Occipital lobe (tissue), 2 donors: ENCODE results near the gene NMRK2. TPM values are rescaled to one million over a fixed set of nuclear protein-coding genes. Genes with fewer than 3 reads are reported as not detected.
"Not testable (repeated sequence)": the region's sequence is repeated elsewhere in the genome, so short reads cannot be mapped to it uniquely, and the experiment has no call there.

ENCODE experiments used
- DNase-seq: peaks from one replicate; lab custom pipeline; 2025; lab: John Stamatoyannopoulos, UW
- total RNA-seq: library from RNA; depleted of rRNA; stranded (reverse); fragments of >200 nt; gene quantifications from one replicate; pipeline ENCODE4 v1.2.3, GENCODE V29; 2014

Gene NMRK2
- total RNA-seq, 1 donor from 2014 or later = not detected

DNA sequence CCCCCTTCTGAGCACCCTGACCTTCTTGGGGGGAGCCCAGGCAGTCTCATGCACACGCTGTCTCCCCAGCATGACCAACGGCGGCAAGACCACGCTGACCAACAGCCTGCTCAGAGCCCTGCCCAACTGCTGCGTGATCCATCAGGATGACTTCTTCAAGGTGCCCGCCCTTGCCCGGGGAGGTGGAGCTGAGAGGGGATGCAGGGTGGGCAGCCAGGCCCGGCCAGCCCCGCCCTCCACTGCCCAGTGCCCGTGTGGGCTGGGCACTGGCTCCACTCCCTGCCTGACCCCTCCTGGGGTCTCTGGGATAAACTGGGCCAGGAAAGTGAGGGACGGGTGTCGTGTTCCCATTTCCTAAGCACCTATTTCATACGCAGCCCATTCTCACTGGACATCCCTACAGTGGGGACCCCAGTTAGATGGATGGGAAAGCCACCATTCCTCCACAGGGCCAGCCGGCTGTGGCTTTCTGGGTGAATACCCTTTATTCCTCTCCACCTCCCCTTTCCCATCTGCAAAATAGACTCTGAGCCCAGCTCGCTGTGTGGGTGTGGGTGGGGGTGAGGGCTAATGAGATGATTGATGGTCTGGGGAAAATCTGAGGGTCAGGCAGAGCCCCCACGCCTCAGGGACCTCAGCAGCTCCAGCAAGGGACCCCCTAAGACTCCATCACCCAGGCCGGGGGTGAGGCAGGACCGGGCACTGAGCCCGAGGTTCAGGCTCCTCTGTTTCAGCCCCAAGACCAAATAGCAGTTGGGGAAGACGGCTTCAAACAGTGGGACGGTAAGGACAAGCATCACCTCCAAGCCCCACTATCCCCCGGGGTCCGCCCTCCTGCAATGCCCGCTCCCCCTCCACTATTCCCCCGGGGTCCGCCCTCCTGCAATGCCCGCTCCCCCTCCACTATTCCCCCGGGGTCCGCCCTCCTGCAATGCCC is 3.9 kb downstream of the NMRK2 start:
- DNase-seq = no peak

DNA sequence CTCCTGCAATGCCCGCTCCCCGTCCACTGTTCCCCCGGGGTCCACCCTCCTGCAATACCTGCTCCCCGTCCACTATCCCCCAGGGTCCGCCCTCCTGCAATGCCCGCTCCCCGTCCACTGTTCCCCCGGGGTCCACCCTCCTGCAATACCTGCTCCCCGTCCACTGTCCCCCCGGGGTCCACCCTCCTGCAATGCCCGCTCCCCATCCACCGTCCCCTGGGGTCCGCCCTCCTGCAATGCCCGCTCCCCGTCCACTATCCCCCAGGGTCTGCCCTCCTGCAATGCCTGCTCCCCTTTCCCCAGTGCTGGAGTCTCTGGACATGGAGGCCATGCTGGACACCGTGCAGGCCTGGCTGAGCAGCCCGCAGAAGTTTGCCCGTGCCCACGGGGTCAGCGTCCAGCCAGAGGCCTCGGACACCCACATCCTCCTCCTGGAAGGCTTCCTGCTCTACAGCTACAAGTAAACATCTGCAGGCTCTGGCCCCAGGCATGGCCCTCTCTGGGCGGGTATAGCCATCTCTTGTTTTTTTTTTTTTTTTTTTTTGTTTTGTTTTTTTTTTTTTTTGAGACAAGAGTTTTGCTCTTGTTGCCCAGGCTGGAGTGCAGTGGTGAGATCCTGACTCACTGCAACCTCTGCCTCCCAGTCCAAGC is 5.6 kb downstream of the NMRK2 start:
- DNase-seq = not testable (repeated sequence)

DNA sequence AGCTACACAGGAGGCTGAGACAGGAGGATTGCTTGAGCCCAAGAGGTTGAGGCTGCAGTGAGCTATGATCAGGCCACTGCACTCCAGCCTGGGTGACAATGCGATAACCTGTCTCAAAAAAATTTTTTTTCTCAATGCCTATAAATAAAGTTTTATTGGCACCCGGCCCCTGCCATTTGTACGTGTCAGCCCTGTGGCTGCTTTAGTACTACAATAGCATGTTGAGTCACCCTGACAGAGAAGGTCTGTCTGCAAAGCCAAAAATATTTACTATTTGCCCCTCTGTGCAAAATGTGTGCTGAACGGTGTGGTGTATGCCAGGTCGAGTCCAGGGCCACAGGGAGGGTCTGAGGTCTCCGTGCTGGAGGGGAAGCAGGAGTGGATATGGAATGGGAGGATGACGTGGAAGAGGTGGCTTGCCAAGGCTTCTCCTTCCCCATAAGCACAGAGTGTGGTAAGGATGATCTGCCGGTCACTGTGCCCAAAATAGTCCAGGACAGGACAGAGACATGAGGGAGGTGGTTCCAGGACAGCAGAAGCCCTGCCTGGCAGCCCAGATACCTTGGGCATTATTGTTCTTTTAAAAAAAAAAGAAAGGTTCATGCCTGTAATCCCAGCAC is 10.0 kb downstream of the NMRK2 start:
- no peak for DNase-seq

DNA sequence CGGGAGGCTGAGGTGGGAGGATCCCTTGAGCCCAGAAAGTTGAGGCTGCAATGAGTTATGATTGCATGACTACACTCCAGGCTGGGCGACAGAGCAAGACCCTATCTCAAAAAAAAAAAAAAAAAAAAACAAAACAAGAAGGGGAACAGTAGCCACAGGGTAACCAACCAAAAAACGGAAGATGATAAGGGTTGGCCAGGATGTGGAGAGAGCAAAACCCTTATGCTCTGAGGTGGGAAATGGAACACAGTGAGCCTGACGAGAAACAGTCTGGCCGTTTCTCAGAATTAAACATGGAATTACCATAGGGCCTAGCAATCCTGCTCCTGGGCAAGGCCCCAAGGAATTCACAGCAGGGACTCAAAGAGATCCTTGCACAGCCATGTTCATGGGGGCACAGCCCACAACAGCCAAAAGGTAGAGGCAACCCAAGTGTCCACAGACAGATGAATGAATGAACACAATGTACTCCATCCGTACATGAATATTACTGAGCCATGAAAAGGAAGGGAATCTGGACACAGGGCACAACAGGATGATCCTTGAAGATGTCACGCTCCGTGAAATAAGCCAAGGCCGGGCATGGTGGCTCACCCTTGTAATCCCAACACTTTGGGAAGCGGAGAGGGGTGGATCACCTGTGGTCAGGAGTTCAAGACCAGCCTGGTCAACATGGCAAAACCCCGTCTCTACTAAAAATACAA is 11.3 kb downstream of the NMRK2 start:
- DNase-seq = no peak

DNA sequence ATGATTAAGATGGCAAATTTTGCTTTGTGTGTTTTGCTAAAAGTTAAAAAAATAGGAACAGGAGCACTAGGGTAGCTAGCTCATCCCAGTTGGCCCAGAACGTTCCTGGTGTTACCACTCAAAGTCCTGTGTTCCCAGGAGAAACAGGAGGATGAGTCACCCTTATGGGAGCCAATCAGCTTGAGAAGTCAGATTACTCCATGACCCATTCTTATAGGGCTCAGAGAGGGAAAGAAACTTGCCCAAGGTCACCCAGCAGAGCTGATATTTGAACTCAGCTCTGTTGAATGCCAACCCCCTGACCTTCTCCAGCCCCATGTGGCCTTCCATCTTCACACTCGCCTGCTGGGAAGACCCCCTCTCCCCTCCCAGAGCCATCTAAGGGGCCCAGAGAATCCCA is 13.0 kb downstream of the NMRK2 start:
- no peak for DNase-seq

DNA sequence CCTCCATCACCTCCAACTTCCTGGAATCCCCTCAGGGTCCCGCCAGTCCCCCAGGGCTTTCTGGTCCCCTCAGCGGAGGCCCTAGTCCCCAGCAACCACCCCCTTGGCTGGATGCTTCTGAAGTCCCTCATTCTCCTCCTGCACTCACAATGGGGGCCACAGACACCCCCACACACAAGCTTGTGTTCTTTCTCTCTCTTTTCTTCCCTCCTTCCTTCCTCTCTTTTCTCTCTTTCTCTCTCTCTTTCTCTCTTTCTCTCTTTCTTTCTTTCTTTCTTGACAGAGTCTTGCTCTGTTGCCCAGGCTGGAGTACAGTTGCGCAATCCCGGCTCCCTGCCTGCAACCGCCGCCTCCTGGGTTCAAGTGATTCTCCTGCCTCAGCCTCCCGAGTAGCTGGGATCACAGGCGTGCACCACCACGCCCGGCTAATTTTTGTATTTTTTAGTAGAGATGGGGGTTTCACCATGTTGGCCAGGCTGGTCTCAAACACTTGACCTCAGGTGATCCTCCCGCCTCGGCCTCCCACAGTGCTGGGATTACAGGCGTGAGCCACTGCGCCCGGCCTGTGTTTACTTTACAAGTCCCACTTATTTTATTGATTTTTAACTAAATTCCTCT is 14.6 kb downstream of the NMRK2 start:
- DNase-seq = not testable (repeated sequence)

DNA sequence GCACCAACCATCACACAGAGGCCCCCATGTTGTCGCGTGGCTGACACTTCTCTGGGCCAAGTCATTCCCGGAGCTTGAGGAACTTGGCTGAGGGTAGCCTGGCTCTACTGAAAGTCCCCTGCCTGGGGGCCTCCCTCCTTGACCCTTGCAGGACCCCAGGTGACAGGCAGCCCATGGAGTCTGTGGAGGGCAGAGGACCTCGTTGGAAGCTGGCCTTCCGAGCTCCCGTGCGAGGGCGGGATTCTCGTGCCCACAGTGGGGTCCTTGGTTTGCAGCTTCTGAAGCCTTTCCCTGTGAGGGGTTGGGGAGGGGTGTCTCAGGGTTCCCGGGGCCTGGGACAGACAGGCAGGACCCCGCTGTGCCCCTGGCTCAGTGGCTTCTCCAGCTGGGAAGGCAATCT is 16.4 kb downstream of the NMRK2 start:
- no peak for DNase-seq

DNA sequence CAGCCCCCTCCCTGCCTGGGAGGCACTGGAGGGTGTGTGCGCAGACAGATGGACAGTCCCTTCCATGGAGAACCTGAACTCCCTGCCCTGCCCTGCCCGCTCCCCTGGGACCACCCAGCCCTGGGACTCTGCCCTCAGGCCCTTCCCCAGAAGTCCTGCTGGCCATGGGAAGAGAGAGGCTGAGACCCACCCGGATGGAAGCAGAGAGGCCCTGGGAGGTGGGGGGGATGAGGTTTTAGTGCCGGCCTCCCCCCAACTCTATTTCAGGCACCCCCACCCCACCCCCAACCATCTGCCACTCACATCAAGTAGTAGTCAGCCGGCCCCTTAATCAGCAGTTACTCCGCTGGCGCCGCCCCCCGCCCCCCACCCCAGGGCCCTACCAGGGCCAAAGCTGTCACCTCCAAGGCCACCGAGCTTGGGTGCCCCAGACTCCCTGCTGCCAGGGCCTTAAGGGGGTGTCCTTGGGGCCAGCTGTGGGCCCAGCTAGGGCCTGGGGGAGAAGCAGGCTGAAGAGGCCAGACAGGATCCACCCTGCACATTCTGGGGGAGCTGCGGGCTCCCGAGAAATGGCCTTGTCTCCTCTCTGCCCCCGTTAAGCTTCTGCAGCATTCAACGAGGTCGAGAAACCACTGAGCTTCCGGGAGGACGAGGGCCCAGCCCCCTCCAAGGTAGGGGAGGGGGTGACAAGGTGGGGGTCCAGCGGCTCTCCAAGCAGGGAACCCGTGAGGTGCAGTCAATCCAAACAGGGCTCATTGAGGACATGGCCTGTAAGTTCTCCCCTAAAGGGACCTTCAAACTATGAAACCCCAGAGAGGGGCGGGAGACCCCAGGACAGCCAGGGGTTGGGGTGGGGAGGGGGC is 17.4 kb downstream of the NMRK2 start:
- no peak for DNase-seq

DNA sequence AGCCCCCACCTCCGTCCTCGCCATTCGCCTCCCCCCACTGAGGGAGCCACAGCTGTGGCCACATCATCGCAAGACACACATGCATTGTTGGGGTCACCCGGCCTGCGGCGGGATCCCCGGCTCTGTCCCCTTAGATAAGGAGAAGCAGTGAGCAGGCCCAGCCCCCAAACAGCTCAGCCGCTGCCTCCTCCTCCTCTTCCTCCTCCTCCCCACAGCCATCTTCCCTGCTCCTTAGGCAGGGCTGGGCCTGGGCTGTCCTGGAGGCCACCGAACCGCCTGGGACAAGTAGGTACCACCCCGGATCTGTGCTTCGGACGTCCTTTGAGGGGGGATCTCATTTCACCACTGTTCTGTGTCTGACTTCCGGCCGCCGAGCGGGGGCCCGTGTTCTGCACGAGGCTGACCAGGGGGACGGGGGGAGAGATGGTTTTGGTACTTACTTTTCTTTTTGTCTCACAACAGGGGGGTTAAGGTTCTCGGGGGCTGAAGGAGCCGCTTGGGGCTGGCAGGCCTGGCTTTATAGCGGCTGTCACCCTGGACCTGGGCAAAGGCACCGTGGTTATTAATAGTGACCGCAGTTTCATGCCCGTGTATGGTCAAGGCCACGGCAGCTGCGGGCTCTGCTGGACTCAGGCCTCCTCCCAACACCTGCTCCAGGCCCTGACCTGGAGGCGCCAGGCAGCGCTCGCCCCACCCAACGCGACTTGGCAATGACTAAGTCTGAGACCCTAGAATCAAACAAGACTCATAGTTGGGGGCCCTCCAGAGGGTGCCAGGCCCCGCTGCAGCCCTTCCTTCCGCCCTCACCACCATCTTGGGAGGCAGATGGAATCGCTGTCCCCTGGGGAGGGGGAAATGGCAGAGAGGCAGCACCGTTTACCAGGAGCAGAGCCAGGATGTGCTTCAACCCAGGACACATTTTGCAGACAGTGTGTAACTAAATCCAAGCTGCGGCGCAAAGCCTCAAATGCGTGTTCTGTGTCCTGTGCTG is 18.3 kb downstream of the NMRK2 start:
- no peak for DNase-seq

DNA sequence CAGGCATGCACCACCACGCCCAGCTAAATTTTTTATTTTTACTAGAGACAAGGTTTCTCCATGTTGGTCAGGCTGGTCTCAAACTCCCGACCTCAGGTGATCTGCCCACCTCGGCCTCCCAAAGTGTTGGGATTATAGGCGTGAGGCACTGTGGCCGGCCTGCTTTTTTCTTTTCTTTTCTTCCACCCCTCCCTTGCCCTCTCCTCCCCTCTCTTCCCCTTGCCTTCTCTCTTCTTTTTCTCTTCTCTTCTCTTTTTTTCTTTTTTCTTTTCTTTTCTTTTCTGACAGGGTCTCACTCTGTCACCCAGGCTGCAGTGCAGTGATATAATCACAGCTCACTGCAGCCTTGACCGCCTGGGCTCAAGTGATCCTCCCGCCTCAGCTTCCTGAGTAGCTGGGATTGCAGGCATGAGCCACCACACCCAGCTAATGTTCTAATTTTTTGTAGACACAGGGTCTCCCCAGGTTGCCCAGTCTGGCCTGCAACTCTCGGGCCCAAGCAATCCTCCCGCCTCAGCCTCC is 19.9 kb downstream of the NMRK2 start:
- not testable (repeated sequence) for DNase-seq

DNA sequence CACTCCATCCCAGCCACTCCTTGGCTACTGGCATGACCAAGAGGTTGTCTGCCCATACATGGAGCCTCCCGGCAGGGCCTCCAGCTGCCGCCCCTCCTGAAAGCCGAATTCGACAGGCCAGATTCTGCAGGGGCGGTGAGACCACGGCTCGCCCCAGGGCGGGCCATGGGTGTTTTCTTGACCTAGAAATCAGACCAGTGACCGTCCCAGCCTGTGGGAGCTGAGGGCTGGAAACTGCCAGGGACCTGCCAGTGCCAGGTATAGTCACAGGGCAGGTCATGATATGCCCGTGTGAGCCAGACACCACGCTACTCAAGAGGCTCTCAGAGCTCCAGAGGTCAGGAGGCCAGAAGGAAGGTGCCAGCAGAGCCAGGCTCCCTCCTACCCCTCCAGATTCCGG is 21.2 kb downstream of the NMRK2 start:
- DNase-seq = no peak

DNA sequence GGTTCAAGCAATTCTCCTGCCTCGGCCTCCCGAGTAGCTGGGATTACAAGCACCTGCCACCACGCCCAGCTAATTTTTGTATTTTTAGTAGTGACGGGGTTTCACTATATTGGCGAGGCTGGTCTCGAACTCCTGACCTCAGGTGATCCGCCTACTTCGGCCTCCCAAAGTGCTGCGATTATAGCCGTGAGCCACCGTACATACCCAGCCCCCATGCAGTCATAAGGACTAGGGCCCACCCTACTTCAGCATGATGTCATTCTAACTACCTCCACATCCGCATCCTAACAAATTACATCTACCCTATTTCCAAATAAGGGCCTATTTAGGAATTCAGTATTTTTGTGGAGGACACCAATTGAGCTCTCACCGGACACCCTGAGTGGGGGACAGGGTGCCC is 22.4 kb downstream of the NMRK2 start:
- DNase-seq = not testable (repeated sequence)

DNA sequence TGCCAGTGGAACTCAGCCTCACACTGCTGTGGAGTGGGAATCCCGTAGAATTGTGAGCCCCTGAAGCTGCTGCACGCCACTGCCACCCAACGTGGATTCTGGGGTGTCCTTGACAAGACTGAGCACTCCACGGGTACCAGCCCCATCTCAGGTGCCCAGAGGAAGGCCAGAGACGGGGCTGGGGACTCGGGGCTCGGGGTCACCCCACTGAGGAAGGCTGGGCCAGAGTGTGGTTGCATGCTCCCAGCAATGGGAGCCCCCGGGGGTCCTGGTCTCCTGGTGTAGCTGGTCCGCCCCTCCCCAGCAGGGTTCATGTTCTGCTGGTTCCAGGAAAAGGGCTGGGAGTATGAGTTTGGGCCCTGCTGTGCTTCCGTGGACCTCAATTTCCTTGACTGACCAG is 22.8 kb downstream of the NMRK2 start:
- DNase-seq = no peak

DNA sequence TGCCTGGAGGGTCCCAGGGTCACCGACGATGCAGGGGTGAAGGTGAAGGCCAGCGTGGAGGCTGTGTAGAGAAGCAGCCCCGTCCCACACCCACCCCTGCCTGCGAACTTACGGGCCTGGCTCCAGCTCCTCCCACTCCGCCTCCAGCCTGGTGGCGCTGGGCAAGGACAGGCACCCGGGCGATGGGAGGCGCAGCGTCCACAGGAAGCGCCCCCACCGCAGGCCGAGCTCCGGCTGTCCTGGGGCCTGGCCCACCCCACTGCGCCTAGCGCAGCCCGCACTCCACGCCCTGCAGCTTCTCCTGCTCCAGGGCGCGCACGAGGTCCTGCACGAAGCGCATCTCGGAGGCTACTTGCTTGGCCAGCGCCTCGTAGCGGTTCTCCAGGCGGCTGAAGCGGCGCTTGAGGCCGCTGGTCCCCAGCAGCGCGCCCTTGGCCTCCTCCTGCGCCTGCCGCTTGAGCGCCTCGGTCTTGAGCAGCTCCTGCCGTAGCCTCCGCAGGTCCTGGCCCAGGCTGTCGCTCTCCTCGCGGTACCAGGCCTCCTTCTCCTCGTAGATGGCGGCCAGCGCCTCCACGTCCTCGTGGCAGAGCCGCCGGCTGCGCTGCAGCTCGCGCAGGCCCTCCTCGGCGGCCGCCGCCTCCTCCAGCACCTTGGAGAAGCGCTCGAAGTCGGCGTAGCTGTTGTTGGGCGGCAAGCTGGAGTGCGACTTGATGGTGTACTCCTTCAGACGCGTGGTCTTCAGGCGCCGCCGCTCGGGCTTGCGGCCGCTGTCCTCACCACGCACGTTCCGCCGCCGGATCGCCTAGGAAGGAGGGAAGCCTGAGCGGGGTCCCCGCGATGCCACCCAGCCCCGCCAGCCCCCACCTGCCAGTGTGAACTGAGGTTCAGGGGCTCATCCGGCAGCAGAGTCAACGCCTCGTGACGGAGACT is 26.2 kb downstream of the NMRK2 start:
- DNase-seq = no peak

DNA sequence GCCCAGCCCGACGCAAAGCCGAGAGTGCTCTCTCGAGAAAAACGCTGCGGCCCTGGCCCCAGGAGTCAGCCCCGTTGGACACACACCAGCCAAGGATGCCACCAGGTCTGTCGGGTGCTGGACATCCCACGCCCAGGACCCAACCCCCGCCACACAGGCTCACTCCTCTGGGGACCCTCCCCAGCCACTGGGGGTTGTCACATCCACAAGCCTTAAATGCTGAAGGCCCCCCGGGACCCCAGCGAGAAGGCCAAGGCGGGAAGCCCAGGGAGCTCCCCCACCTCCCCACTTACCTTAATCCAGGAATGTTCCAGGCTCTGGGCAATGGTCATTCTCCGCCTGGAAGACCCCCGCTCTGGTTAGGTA is 26.9 kb downstream of the NMRK2 start:
- no peak for DNase-seq

DNA sequence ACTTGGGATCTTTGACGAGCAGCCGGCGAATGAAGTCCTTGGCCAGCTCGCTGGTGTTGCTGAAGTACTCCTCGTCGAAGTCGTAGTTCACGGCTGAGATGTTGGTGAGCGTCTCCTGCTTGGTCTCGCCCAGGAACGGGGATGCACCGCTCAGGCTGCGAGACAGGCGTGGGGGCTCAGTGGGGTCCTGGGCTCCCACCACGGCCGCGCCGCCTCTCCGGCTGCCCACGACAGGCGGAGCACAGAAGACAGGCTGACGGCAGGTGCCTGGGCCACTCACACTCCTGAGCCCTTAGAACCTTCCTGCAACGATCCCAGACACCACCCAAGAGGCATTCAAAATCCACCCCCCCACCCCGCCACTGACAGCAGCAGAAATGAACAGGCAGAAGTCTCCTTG is 28.1 kb downstream of the NMRK2 start:
- DNase-seq = no peak

DNA sequence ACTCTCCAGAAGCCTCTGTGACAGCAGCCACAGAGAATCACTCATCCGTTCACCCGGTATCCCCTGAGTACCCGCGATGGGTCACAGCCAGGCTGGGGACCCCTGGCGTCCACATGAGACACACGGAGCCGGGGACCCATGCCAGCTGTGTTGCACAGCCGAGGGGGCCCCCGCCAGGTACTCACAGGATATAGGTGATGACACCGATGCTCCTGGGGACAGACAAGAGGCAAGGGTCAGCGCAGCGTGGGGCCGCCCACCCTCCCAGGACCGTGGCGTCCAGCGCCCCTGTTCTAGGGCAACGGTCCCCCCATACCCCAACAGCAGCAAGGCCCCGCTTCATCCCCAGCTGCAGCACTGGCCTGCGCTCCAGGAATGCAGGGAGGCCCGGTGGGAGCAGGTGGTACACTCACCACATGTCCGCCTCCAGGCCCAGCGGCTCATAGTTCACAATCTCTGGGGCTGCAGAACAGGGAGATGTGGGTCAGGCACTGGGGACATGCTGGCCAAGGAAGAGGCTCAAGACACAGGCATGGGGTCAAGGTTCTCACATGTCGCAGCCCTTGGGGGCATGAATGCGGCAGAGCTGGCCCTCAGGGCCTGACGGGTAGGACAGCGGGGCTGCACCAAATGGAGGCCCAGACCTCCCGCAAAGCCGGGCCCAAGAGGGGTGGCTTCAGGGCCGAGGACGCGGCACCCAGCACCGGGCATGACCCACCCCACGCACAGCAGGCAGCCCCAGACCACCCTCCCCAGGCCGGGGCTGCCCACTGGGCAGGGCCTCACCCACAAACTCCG is 30.8 kb downstream of the NMRK2 start:
- DNase-seq = no peak
